Measurements from ENCODE around the gene PSAT1. TPM values are rescaled to one million over a fixed set of nuclear protein-coding genes. Genes with fewer than 3 reads are reported as not detected.

PSAT1 gene
- total RNA-seq, 2 donors from 2014 or later, result 1.6 to 1.9 TPM

- ATAC-seq (ENCODE audit: insufficient number of reproducible peaks, low FRiP score, low read depth) (no peak), DNase-seq (ENCODE audit: low spot score) (no peak)
- Histone ChIP-seq H3K4me3 (no peak overlapping the region), H3K4me1 (ENCODE audit: control insufficient read depth in 1 of 2, low read depth in 2 of 2) (no peaks in the 10 kb centered on the region), H3K36me3 (no peaks in the 10 kb centered on the region), H3K27me3 (replicated peaks; ENCODE audit: insufficient read depth) (no peaks in the 10 kb centered on the region), H3K9me3 (no peaks in the 10 kb centered on the region), H3K27ac (no peak overlapping the region)
- no peak for TF ChIP-seq CTCF (IDR thresholded peaks at IDR 0.05)
Measured at GRCh38 chr9:78371981-78372380, 75.1 kb downstream of the PSAT1 start.

Other genes starting within 250 kb of the PSAT1 start
- 10 to 100 TPM in 1 of 2 donors, 1 to 10 TPM in 1; 5.6 to 10.4 TPM for gene CEP78, start 61.0 kb upstream of the PSAT1 start, total RNA-seq

Measured in thoracic aorta (tissue), 2 donors.